ENCODE data around the gene FOXE3.

The FOXE3 gene

GRCh38 chr1:47436979-47437446 is 20.9 kb downstream of the FOXE3 start:
- Histone ChIP-seq H3K4me3 (ENCODE audit: insufficient read depth, low read length, poor library complexity, severe bottlenecking) (peak overlapping the region; percentile 73), H4K20me1 (ENCODE audit: low read depth, low read length) (no peaks in the 10 kb centered on the region), H3K9ac (ENCODE audit: low read length) (peak overlapping the region; percentile 91), H3K9me2 (replicated peaks; ENCODE audit: insufficient read depth, low read length) (no peaks in the 10 kb centered on the region), H3K79me2 (ENCODE audit: insufficient read depth, low read length) (peaks cover 42% of the 10 kb centered on the region), H3K4me2 (ENCODE audit: low read depth, low read length, poor library complexity, severe bottlenecking) (peak overlapping the region; percentile 77), H3K27me3 (ENCODE audit: low read length) (no peaks in the 10 kb centered on the region), H3K36me3 (ENCODE audit: low read length) (no peaks in the 10 kb centered on the region), H3K27ac (ENCODE audit: low read depth, low read length) (peak overlapping the region; percentile 78), H3F3A (ENCODE audit: insufficient read depth) (no peaks in the 10 kb centered on the region), H3K9me3 (ENCODE audit: insufficient read depth, low read length) (no peaks in the 10 kb centered on the region), H2AFZ (ENCODE audit: low read depth, low read length, severe bottlenecking) (peak overlapping the region; percentile 87)
- no peak for TF ChIP-seq EZH2phosphoT487 (conservative IDR thresholded peaks at IDR 0.05; ENCODE audit: low read length)

GRCh38 chr1:47437447-47438164 is 21.5 kb downstream of the FOXE3 start, which contains the start of gene FOXD2:
Gene FOXD2, plus strand, starts transcription at chr1:47438044. Its CDS starts 92 bp downstream, at chr1:47438136.
- Histone ChIP-seq H3K79me2 (ENCODE audit: insufficient read depth, low read length) (peaks cover 41% of the 10 kb centered on the region), H4K20me1 (ENCODE audit: low read depth, low read length) (no peaks in the 10 kb centered on the region), H3K36me3 (ENCODE audit: low read length) (no peaks in the 10 kb centered on the region), H3K9me2 (replicated peaks; ENCODE audit: insufficient read depth, low read length) (no peaks in the 10 kb centered on the region), H3K4me2 (ENCODE audit: low read depth, low read length, poor library complexity, severe bottlenecking) (peak within 1 kb of the TSS; percentile 77), H3K27ac (ENCODE audit: low read depth, low read length) (peak within 1 kb of the TSS; percentile 78), H3K9me3 (ENCODE audit: insufficient read depth, low read length) (no peaks in the 10 kb centered on the region), H3F3A (ENCODE audit: insufficient read depth) (no peaks in the 10 kb centered on the region), H2AFZ (ENCODE audit: low read depth, low read length, severe bottlenecking) (peak within 1 kb of the TSS; percentile 87), H3K9ac (ENCODE audit: low read length) (peak within 1 kb of the TSS; percentile 91), H3K4me3 (ENCODE audit: insufficient read depth, low read length, poor library complexity, severe bottlenecking) (peak within 1 kb of the TSS; percentile 73), H3K27me3 (ENCODE audit: low read length) (no peaks in the 10 kb centered on the region)
- TF ChIP-seq EZH2phosphoT487 (conservative IDR thresholded peaks at IDR 0.05; ENCODE audit: low read length) = no peak
- TF ChIP-seq, protein P1, sequence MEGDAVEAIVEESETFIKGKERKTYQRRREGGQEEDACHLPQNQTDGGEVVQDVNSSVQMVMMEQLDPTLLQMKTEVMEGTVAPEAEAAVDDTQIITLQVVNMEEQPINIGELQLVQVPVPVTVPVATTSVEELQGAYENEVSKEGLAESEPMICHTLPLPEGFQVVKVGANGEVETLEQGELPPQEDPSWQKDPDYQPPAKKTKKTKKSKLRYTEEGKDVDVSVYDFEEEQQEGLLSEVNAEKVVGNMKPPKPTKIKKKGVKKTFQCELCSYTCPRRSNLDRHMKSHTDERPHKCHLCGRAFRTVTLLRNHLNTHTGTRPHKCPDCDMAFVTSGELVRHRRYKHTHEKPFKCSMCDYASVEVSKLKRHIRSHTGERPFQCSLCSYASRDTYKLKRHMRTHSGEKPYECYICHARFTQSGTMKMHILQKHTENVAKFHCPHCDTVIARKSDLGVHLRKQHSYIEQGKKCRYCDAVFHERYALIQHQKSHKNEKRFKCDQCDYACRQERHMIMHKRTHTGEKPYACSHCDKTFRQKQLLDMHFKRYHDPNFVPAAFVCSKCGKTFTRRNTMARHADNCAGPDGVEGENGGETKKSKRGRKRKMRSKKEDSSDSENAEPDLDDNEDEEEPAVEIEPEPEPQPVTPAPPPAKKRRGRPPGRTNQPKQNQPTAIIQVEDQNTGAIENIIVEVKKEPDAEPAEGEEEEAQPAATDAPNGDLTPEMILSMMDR (IDR thresholded peaks at IDR 0.05; ENCODE audit: insufficient read depth, low read length, poor library complexity, severe bottlenecking) = peak; percentile 59

GRCh38 chr1:47438165-47439016 is 22.3 kb downstream of the FOXE3 start:
- Histone ChIP-seq H3K27me3 (ENCODE audit: low read length) (no peaks in the 10 kb centered on the region), H3K79me2 (ENCODE audit: insufficient read depth, low read length) (peaks cover 35% of the 10 kb centered on the region), H3K4me2 (ENCODE audit: low read depth, low read length, poor library complexity, severe bottlenecking) (peak overlapping the region; percentile 77), H3K9me3 (ENCODE audit: insufficient read depth, low read length) (no peaks in the 10 kb centered on the region), H3K9me2 (replicated peaks; ENCODE audit: insufficient read depth, low read length) (no peaks in the 10 kb centered on the region), H3F3A (ENCODE audit: insufficient read depth) (no peaks in the 10 kb centered on the region), H3K27ac (ENCODE audit: low read depth, low read length) (peak overlapping the region; percentile 78), H3K36me3 (ENCODE audit: low read length) (no peaks in the 10 kb centered on the region), H4K20me1 (ENCODE audit: low read depth, low read length) (no peaks in the 10 kb centered on the region), H2AFZ (ENCODE audit: low read depth, low read length, severe bottlenecking) (peak overlapping the region; percentile 87), H3K4me3 (ENCODE audit: insufficient read depth, low read length, poor library complexity, severe bottlenecking) (peak overlapping the region; percentile 73), H3K9ac (ENCODE audit: low read length) (peak overlapping the region; percentile 91)
- no peak for TF ChIP-seq EZH2phosphoT487 (conservative IDR thresholded peaks at IDR 0.05; ENCODE audit: low read length)
- TF ChIP-seq, protein P1 (IDR thresholded peaks at IDR 0.05; ENCODE audit: insufficient read depth, low read length, poor library complexity, severe bottlenecking) = no peak
